H9 (cell line): Measurements from ENCODE around the gene TPRG1. TPM values are rescaled to one million over a fixed set of nuclear protein-coding genes. Genes with fewer than 3 reads are reported as not detected.

Source experiments
- DNase-seq: peaks from one replicate; pipeline ENCODE4 v3.0.0-alpha.2; 2017
- H2AFZ ChIP-seq: one replicate; pipeline ENCODE4 v1.6.1; 2013; ENCODE audit warnings: mild to moderate bottlenecking, low read length, control low read depth, moderate library complexity
- H2AK5ac ChIP-seq: 2 replicates; pipeline ENCODE4 v1.6.1; 2013; ENCODE audit warnings: low read length, control low read depth, mixed read lengths; ENCODE audit not compliant: insufficient read length
- H2BK120ac ChIP-seq: one replicate; pipeline ENCODE4 v1.6.1; 2013; ENCODE audit warnings: low read depth, mild to moderate bottlenecking, low read length, control low read depth, inconsistent platforms; ENCODE audit not compliant: poor library complexity, severe bottlenecking
- H2BK12ac ChIP-seq: 2 replicates; pipeline ENCODE4 v1.6.1; 2013; ENCODE audit warnings: low read length, control low read depth, mixed read lengths, low read depth; ENCODE audit not compliant: insufficient read length
- H2BK15ac ChIP-seq: 2 replicates; pipeline ENCODE4 v1.6.1; 2013; ENCODE audit warnings: low read depth, low read length, control low read depth
- H2BK20ac ChIP-seq: one replicate; pipeline ENCODE4 v1.6.1; 2013; ENCODE audit warnings: low read depth, mild to moderate bottlenecking, low read length, control low read depth, inconsistent platforms; ENCODE audit not compliant: poor library complexity, severe bottlenecking
- H2BK5ac ChIP-seq: 2 replicates; pipeline ENCODE4 v1.6.1; 2013; ENCODE audit warnings: low read length, control low read depth, mixed read lengths; ENCODE audit not compliant: insufficient read length
- H3K14ac ChIP-seq: 2 replicates; pipeline ENCODE4 v1.6.1; 2013; ENCODE audit warnings: low read length, control low read depth; ENCODE audit not compliant: insufficient read depth
- H3K18ac ChIP-seq: 2 replicates; pipeline ENCODE4 v1.6.1; 2013; ENCODE audit warnings: low read depth, mild to moderate bottlenecking, mixed read lengths, low read length, control low read depth; ENCODE audit not compliant: insufficient read length
- H3K23ac ChIP-seq: 2 replicates; pipeline ENCODE4 v1.6.1; 2013; ENCODE audit warnings: low read length, control low read depth, mixed read lengths, low read depth; ENCODE audit not compliant: insufficient read length
- H3K23me2 ChIP-seq: 2 replicates; pipeline ENCODE4 v1.6.1; 2013; ENCODE audit warnings: low read depth, mild to moderate bottlenecking, mixed read lengths, low read length, control low read depth; ENCODE audit not compliant: insufficient read length, poor library complexity, severe bottlenecking
- H3K27ac ChIP-seq: 2 replicates; pipeline ENCODE4 v1.5.1; 2013; ENCODE audit warnings: low read length, control low read depth, mixed read lengths, low read depth; ENCODE audit not compliant: insufficient read length
- H3K27me3 ChIP-seq: 2 replicates; pipeline ENCODE4 v1.6.1; 2013; ENCODE audit warnings: low read length, control low read depth, inconsistent platforms; ENCODE audit not compliant: insufficient read depth
- H3K4ac ChIP-seq: 2 replicates; pipeline ENCODE4 v1.6.1; 2013; ENCODE audit warnings: low read depth, mild to moderate bottlenecking, control low read depth, inconsistent platforms, low read length, moderate library complexity
- H3K4me1 ChIP-seq: 2 replicates; pipeline ENCODE4 v1.6.1; 2013; ENCODE audit warnings: low read length, control low read depth, inconsistent platforms; ENCODE audit not compliant: insufficient read depth
- H3K4me2 ChIP-seq: 2 replicates; pipeline ENCODE4 v1.6.1; 2013; ENCODE audit warnings: low read length, control low read depth, mixed read lengths; ENCODE audit not compliant: insufficient read length, insufficient read depth
- H3K56ac ChIP-seq: 2 replicates; pipeline ENCODE4 v1.6.1; 2013; ENCODE audit warnings: low read depth, mild to moderate bottlenecking, mixed read lengths, low read length, control low read depth; ENCODE audit not compliant: insufficient read length
- H3K79me1 ChIP-seq: 2 replicates; pipeline ENCODE4 v1.6.1; 2013; ENCODE audit warnings: low read depth, mild to moderate bottlenecking, moderate library complexity, low read length, control low read depth, inconsistent platforms; ENCODE audit not compliant: insufficient read depth, poor library complexity, severe bottlenecking
- H3K79me2 ChIP-seq: 2 replicates; pipeline ENCODE4 v1.6.1; 2013; ENCODE audit warnings: low read length, control low read depth, inconsistent platforms; ENCODE audit not compliant: insufficient read depth
- H3K9ac ChIP-seq: 2 replicates; pipeline ENCODE4 v1.6.1; 2013; ENCODE audit warnings: low read length, control low read depth, mixed read lengths; ENCODE audit not compliant: insufficient read length; ENCODE audit errors: extremely low read depth
- H3K9me3 ChIP-seq: one replicate; pipeline ENCODE4 v1.6.1; 2013; ENCODE audit warnings: low read depth, low read length, inconsistent platforms; ENCODE audit not compliant: control insufficient read depth
- H3T11ph ChIP-seq: one replicate; pipeline ENCODE4 v1.6.1; 2013; ENCODE audit warnings: mild to moderate bottlenecking, low read length, control low read depth, inconsistent platforms
- H4K20me1 ChIP-seq: one replicate; pipeline ENCODE4 v1.6.1; 2013; ENCODE audit not compliant: control insufficient read depth, insufficient read length, insufficient read depth
- H4K5ac ChIP-seq: 2 replicates; pipeline ENCODE4 v1.6.1; 2013; ENCODE audit warnings: low read depth, mild to moderate bottlenecking, mixed read lengths, low read length, control low read depth; ENCODE audit not compliant: insufficient read length
- H4K8ac ChIP-seq: replicated peaks from 2 replicates; pipeline ENCODE4 v1.6.1; 2013; ENCODE audit warnings: low read length, control low read depth, mixed read lengths, low read depth; ENCODE audit not compliant: insufficient read length
- H4K91ac ChIP-seq: 2 replicates; pipeline ENCODE4 v1.6.1; 2013; ENCODE audit warnings: low read depth, mild to moderate bottlenecking, moderate library complexity, mixed read lengths, low read length, control low read depth; ENCODE audit not compliant: insufficient read length
- H3K27ac Mint-ChIP-seq, 3 experiments: 2 replicates in 2 of 3; 3 replicates in 1 of 3; pipeline ENCODE4 v1.8.0; 2020 to 2021; ENCODE audit warnings: mixed read lengths in 3 of 3, mild to moderate bottlenecking in 1 of 3, moderate library complexity in 1 of 3
- H3K27me3 Mint-ChIP-seq: 2 replicates; pipeline ENCODE4 v1.8.0; 2021; ENCODE audit warnings: low read depth, mild to moderate bottlenecking, moderate library complexity, mixed read lengths
- H3K36me3 Mint-ChIP-seq, 3 experiments: 2 replicates in 2 of 3; 3 replicates in 1 of 3; pipeline ENCODE4 v1.8.0; 2020 to 2021; ENCODE audit warnings: low read depth in 3 of 3, mixed read lengths in 3 of 3; ENCODE audit not compliant: insufficient read depth in 1 of 3
- H3K4me1 Mint-ChIP-seq, 2 experiments: 2 replicates each; pipeline ENCODE4 v1.8.0; 2020; ENCODE audit warnings: mixed read lengths in 2 of 2
- H3K4me3 Mint-ChIP-seq, 2 experiments: 2 replicates in 1 of 2; 3 replicates in 1 of 2; pipeline ENCODE4 v1.8.0; 2020 to 2021; ENCODE audit warnings: mild to moderate bottlenecking in 2 of 2, mixed read lengths in 2 of 2, moderate library complexity in 1 of 2
- H3K9me3 Mint-ChIP-seq, 2 experiments: 2 replicates in 1 of 2; 3 replicates in 1 of 2; pipeline ENCODE4 v1.8.0; 2020; ENCODE audit warnings: mild to moderate bottlenecking in 2 of 2, mixed read lengths in 2 of 2, moderate library complexity in 1 of 2
- CTCF ChIP-seq: fragments of 200-600 bp; sonication (generic); conservative IDR thresholded peaks from 3 replicates; pipeline ENCODE4 v1.8.0; 2021; ENCODE audit warnings: antibody characterized with exemption, mild to moderate bottlenecking
- WGBS: extraction: QIAGEN DNeasy Blood & Tissue Kit; methylation state at CpG from one replicate; pipeline ENCODE4 v1.1.7; 2013; ENCODE audit warnings: missing lambda C conversion rate, low lambda C conversion rate, mixed read lengths; ENCODE audit not compliant: insufficient read length; ENCODE audit errors: extremely low coverage; 5-methylcytosine and 5-hydroxymethylcytosine counted together
- total RNA-seq: library from RNA; stranded (reverse); gene quantifications from 2 replicates; pipeline ENCODE4 v1.2.1, GENCODE V29; 2021

Gene TPRG1
- total RNA-seq, 1 experiment from 2014 or later = 0.66 TPM

DNA sequence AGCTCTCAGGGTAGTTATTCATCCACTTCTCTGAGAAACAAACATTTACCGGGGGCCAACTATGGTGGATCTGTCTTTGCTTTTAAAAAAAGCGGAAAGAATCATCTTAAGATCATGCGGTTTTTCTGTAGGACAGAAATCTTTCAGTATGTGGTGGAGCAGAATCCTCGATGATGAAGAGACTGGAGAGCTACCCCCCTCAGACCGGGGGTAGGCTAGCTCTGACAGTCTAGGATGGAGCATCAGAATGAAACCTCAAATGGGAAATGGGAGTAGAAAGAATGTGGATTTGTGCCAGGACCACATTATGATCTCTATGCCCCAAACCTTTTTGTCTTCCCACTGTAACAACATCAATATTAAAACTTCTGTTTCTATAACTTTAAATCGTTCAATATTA, 30.3 kb downstream of the TPRG1 start:
- Mint-ChIP-seq H3K4me3 (no peak overlapping the region), H3K9me3 (peaks cover 0 to 3% of the 10 kb centered on the region in 2 experiments; a peak in 3 of 5 replicates), H3K27ac (no peak overlapping the region), H3K27me3 (no peaks in the 10 kb centered on the region), H3K4me1 (no peaks in the 10 kb centered on the region), H3K36me3 (peaks cover 0 to 3% (median 0%) of the 10 kb centered on the region in 3 experiments; a peak in 1 of 7 replicates)
- no peak overlapping the region for H2AK5ac ChIP-seq
- H3K4me1 ChIP-seq = no peaks in the 10 kb centered on the region
- no peaks in the 10 kb centered on the region for H3K27me3 ChIP-seq
- no peak overlapping the region for H4K91ac ChIP-seq
- TF ChIP-seq CTCF = no peak
- no peak for DNase-seq
- no peak overlapping the region for H3K27ac ChIP-seq
- no peak overlapping the region for H2BK12ac ChIP-seq
- no peaks in the 10 kb centered on the region for H3K79me1 ChIP-seq
- no peak overlapping the region for H3K56ac ChIP-seq
- H4K5ac ChIP-seq = no peak overlapping the region
- H3K14ac ChIP-seq = no peak overlapping the region
- no peak overlapping the region for H2BK120ac ChIP-seq
- H4K20me1 ChIP-seq = no peaks in the 10 kb centered on the region
- no peak overlapping the region for H2AFZ ChIP-seq
- H3K9ac ChIP-seq = no peak overlapping the region
- H2BK20ac ChIP-seq = no peak overlapping the region
- no peak overlapping the region for H2BK5ac ChIP-seq
- H3K23ac ChIP-seq = no peak overlapping the region
- no peaks in the 10 kb centered on the region for H3K9me3 ChIP-seq
- H3K79me2 ChIP-seq = no peaks in the 10 kb centered on the region
- no peak overlapping the region for H3K4ac ChIP-seq
- no peak overlapping the region for H3K4me2 ChIP-seq
- H3T11ph ChIP-seq = no peak overlapping the region
- WGBS = no CpG with 5 or more reads among the region's 6 CpGs
- no peak overlapping the region for H2BK15ac ChIP-seq
- no peaks in the 10 kb centered on the region for H3K23me2 ChIP-seq
- no peak overlapping the region for H4K8ac ChIP-seq
- no peak overlapping the region for H3K18ac ChIP-seq
